NOMO-1 treated with dmso at 0.1 percent for 144 hours (cell line): ENCODE measurements around the gene NCOA6.

Experiments used
- DNase-seq: peaks from one replicate; lab custom pipeline; 2025; ENCODE audit not compliant: unreplicated experiment; lab: John Stamatoyannopoulos, UW

NCOA6 gene

GRCh38 chr20:34825530-34826362 is at the start of gene NCOA6:
NCOA6 (minus strand) TSS chr20:34825651; CDS start chr20:34782355, 43,296 bp downstream.
- peak; percentile 44 for DNase-seq

- peak; percentile 82 for DNase-seq
Observed at GRCh38 chr20:34874094-34874654, 48.7 kb upstream of the NCOA6 start.

- DNase-seq, result no peak
Observed at GRCh38 chr20:34873583-34874093, 48.2 kb upstream of the NCOA6 start.

- peak; percentile 50 for DNase-seq
Observed at GRCh38 chr20:34872622-34873224, 47.3 kb upstream of the NCOA6 start, which contains the start of gene GGT7. GGT7 (minus strand) TSS chr20:34872856; CDS start chr20:34872815, 41 bp downstream.

GRCh38 chr20:34871966-34872621 is 46.6 kb upstream of the NCOA6 start:
- no peak for DNase-seq

GRCh38 chr20:34871320-34871926 is 46.0 kb upstream of the NCOA6 start:
- no peak for DNase-seq

- DNase-seq, result no peak
Observed at GRCh38 chr20:34864216-34864615, 38.8 kb upstream of the NCOA6 start.

GRCh38 chr20:34863421-34863965 is 38.0 kb upstream of the NCOA6 start:
- DNase-seq, result no peak

GRCh38 chr20:34862724-34863123 is 37.3 kb upstream of the NCOA6 start:
- DNase-seq, result no peak

GRCh38 chr20:34861386-34862084 is 36.1 kb upstream of the NCOA6 start:
- DNase-seq, result no peak

- DNase-seq, result no peak
Observed at GRCh38 chr20:34859826-34860545, 34.5 kb upstream of the NCOA6 start.

GRCh38 chr20:34859367-34859766 is 33.9 kb upstream of the NCOA6 start:
- DNase-seq, result no peak

GRCh38 chr20:34852298-34852697 is 26.8 kb upstream of the NCOA6 start:
- DNase-seq, result no peak

- no peak for DNase-seq
Observed at GRCh38 chr20:34850969-34851368, 25.5 kb upstream of the NCOA6 start.

- no peak for DNase-seq
Observed at GRCh38 chr20:34849778-34850177, 24.3 kb upstream of the NCOA6 start.

GRCh38 chr20:34848597-34848996 is 23.1 kb upstream of the NCOA6 start:
- no peak for DNase-seq

- no peak for DNase-seq
Observed at GRCh38 chr20:34843421-34843820, 18.0 kb upstream of the NCOA6 start.

GRCh38 chr20:34842143-34842542 is 16.7 kb upstream of the NCOA6 start:
- DNase-seq, result no peak

GRCh38 chr20:34834459-34834893 is 9.0 kb upstream of the NCOA6 start:
- DNase-seq, result peak; percentile 1
